GM12873 (cell line): Measurements from ENCODE around the gene TLE4.

Experiments used
- CTCF ChIP-seq: IDR thresholded peaks from 2 replicates; pipeline ENCODE4 v1.5.1; 2012; ENCODE audit warnings: low read depth, mild to moderate bottlenecking, moderate library complexity, low read length, control low read depth; ENCODE audit not compliant: insufficient read depth; ENCODE audit errors: missing control alignments

The TLE4 gene

GRCh38 chr9:79551586-79551985 is 20.2 kb upstream of the TLE4 start:
- TF ChIP-seq CTCF: no peak

- no peak for TF ChIP-seq CTCF
These were observed 19.8 kb upstream of the TLE4 start for GRCh38 chr9:79551994-79552393.

- TF ChIP-seq CTCF: no peak
These were observed 16.2 kb upstream of the TLE4 start for GRCh38 chr9:79555474-79556089.

GRCh38 chr9:79559495-79560181 is 12.1 kb upstream of the TLE4 start:
- no peak for TF ChIP-seq CTCF

- TF ChIP-seq CTCF: no peak
These were observed 8.9 kb upstream of the TLE4 start for GRCh38 chr9:79562749-79563386.

GRCh38 chr9:79564105-79564504 is 7.7 kb upstream of the TLE4 start:
- TF ChIP-seq CTCF: no peak

- TF ChIP-seq CTCF: no peak
These were observed 6.5 kb upstream of the TLE4 start for GRCh38 chr9:79565245-79565644.
